WTC11 (cell line): ENCODE measurements around the gene GALNT9. TPM values are rescaled to one million over a fixed set of nuclear protein-coding genes. Genes with fewer than 3 reads are reported as not detected.

Experiments
- ATAC-seq: fragments of 200-7000 bp; cut with Tn5 transposase; 2 replicates; pipeline ENCODE4 v1.10.0; 2021; ENCODE audit warnings: mild to moderate bottlenecking, moderate library complexity
- CTCF ChIA-PET: fragments of 300-600 bp; sonication (Branson Sonifier 250); formaldehyde crosslinking; loops from one replicate; lab custom pipeline; 2021; ENCODE audit warnings: antibody characterized with exemption; lab: Charles Lee
- POLR2A ChIA-PET: fragments of 350-600 bp; sonication (Branson Sonifier 250); formaldehyde crosslinking; loops from one replicate; lab custom pipeline; 2021; ENCODE audit warnings: antibody characterized with exemption; lab: Charles Lee
- DNase-seq: peaks from one replicate; pipeline ENCODE4 v3.0.0; 2021; ENCODE audit warnings: low spot score
- H3K27ac Mint-ChIP-seq: 2 replicates; pipeline ENCODE4 v1.8.0; 2021; ENCODE audit warnings: mixed read lengths
- H3K27me3 Mint-ChIP-seq: 2 replicates; pipeline ENCODE4 v1.8.0; 2021; ENCODE audit warnings: low read depth, mild to moderate bottlenecking, moderate library complexity, mixed read lengths
- H3K36me3 Mint-ChIP-seq: 2 replicates; pipeline ENCODE4 v1.8.0; 2021; ENCODE audit warnings: mixed read lengths
- H3K4me1 Mint-ChIP-seq: 2 replicates; pipeline ENCODE4 v1.8.0; 2022; ENCODE audit warnings: mixed read lengths
- H3K4me3 Mint-ChIP-seq: 2 replicates; pipeline ENCODE4 v1.8.0; 2021; ENCODE audit warnings: mild to moderate bottlenecking, moderate library complexity, mixed read lengths
- H3K9me3 Mint-ChIP-seq: 2 replicates; pipeline ENCODE4 v1.8.0; 2021; ENCODE audit warnings: mixed read lengths
- CTCF ChIP-seq: fragments of 200-600 bp; IDR thresholded peaks from 2 replicates; pipeline ENCODE4 v1.8.0; 2022; ENCODE audit warnings: antibody characterized with exemption
- E2F1 ChIP-seq: sonication (generic); formaldehyde crosslinking; IDR thresholded peaks from 2 replicates; pipeline ENCODE4 v1.8.0; 2022; ENCODE audit warnings: mild to moderate bottlenecking, missing genetic modification reagents
- EMX1 ChIP-seq: fragments of 250-450 bp; sonication (Bioruptor Pico); IDR thresholded peaks from 2 replicates; pipeline ENCODE4 v1.8.0; 2021; ENCODE audit warnings: mild to moderate bottlenecking
- ESRRA ChIP-seq: sonication (generic); formaldehyde crosslinking; IDR thresholded peaks from 2 replicates; pipeline ENCODE4 v1.8.1; 2022; ENCODE audit warnings: mild to moderate bottlenecking, missing genetic modification reagents, borderline replicate concordance
- FOXJ3 ChIP-seq: sonication (generic); formaldehyde crosslinking; IDR thresholded peaks from 2 replicates; pipeline ENCODE4 v1.9.0; 2021; ENCODE audit warnings: missing genetic modification reagents, mild to moderate bottlenecking, borderline replicate concordance
- GTF2I ChIP-seq: fragments of 250-450 bp; sonication (Bioruptor Pico); conservative IDR thresholded peaks from 2 replicates; pipeline ENCODE4 v1.4.0; 2021; ENCODE audit warnings: mild to moderate bottlenecking
- HMGA2 ChIP-seq: fragments of 250-450 bp; sonication (Bioruptor Pico); IDR thresholded peaks from 2 replicates; pipeline ENCODE4 v1.4.0; 2021; ENCODE audit warnings: mild to moderate bottlenecking, moderate library complexity
- IRF1 ChIP-seq: sonication (generic); formaldehyde crosslinking; IDR thresholded peaks from 2 replicates; pipeline ENCODE4 v1.8.0; 2023; ENCODE audit warnings: missing genetic modification reagents
- IRF2 ChIP-seq: sonication (generic); formaldehyde crosslinking; IDR thresholded peaks from 2 replicates; pipeline ENCODE4 v1.8.0; 2022; ENCODE audit warnings: low read depth, missing genetic modification reagents, borderline replicate concordance
- JUN ChIP-seq: sonication (generic); formaldehyde crosslinking; IDR thresholded peaks from 2 replicates; pipeline ENCODE4 v1.8.0; 2023; ENCODE audit warnings: mild to moderate bottlenecking, missing genetic modification reagents
- NFATC4 ChIP-seq: fragments of 250-450 bp; sonication (Bioruptor Pico); IDR thresholded peaks from 2 replicates; pipeline ENCODE4 v1.9.0; 2021; ENCODE audit warnings: mild to moderate bottlenecking
- NR2C2 ChIP-seq: sonication (generic); formaldehyde crosslinking; IDR thresholded peaks from 2 replicates; pipeline ENCODE4 v1.8.0; 2022; ENCODE audit warnings: mild to moderate bottlenecking, missing genetic modification reagents
- PRRX2 ChIP-seq: fragments of 250-450 bp; sonication (Bioruptor Pico); IDR thresholded peaks from 2 replicates; pipeline ENCODE4 v1.8.0; 2021; ENCODE audit warnings: mild to moderate bottlenecking
- SOX15 ChIP-seq: fragments of 250-450 bp; sonication (Bioruptor Pico); IDR thresholded peaks from 2 replicates; pipeline ENCODE4 v1.9.0; 2021; ENCODE audit warnings: mild to moderate bottlenecking
- TEAD1 ChIP-seq: sonication (generic); formaldehyde crosslinking; IDR thresholded peaks from 2 replicates; pipeline ENCODE4 v1.8.0; 2022; ENCODE audit warnings: mild to moderate bottlenecking, missing genetic modification reagents
- ZBTB43 ChIP-seq: sonication (generic); formaldehyde crosslinking; IDR thresholded peaks from 2 replicates; pipeline ENCODE4 v1.8.1; 2023; ENCODE audit warnings: mild to moderate bottlenecking, missing genetic modification reagents
- ZNF396 ChIP-seq: fragments of 250-450 bp; sonication (Bioruptor Pico); IDR thresholded peaks from 2 replicates; pipeline ENCODE4 v1.8.0; 2021; ENCODE audit warnings: mild to moderate bottlenecking, moderate library complexity, borderline replicate concordance
- ZNF416 ChIP-seq: fragments of 250-450 bp; sonication (Bioruptor Pico); IDR thresholded peaks from 2 replicates; pipeline ENCODE4 v1.9.0; 2021; ENCODE audit warnings: mild to moderate bottlenecking, inconsistent platforms
- ZNF425 ChIP-seq: fragments of 250-450 bp; sonication (Bioruptor Pico); conservative IDR thresholded peaks from 2 replicates; pipeline ENCODE4 v1.9.0; 2021; ENCODE audit warnings: mild to moderate bottlenecking
- ZNF512 ChIP-seq: sonication (generic); formaldehyde crosslinking; IDR thresholded peaks from 2 replicates; pipeline ENCODE4 v1.8.1; 2022; ENCODE audit warnings: missing genetic modification reagents, borderline replicate concordance
- total RNA-seq: library from RNA; stranded (reverse); gene quantifications from 3 replicates; pipeline ENCODE4 v1.2.3, GENCODE V29; 2021

Gene GALNT9
- total RNA-seq, 1 experiment from 2014 or later = 0.90 TPM

- ChIA-PET CTCF (no interaction called here), POLR2A (no interaction called here)
- H3K27ac Mint-ChIP-seq = no peak overlapping the region
- peaks cover 9% of the 10 kb centered on the region for H3K9me3 Mint-ChIP-seq
- H3K27me3 Mint-ChIP-seq = peaks cover 60% of the 10 kb centered on the region
- no peak for DNase-seq
- TF ChIP-seq ZBTB43 (CRISPR knock-in tag) = no peak
- no peak for TF ChIP-seq NFATC4 (CRISPR knock-in tag)
- TF ChIP-seq GTF2I = no peak
- no peak for TF ChIP-seq ZNF396 (CRISPR knock-in tag)
- no peak for TF ChIP-seq E2F1
- no peak for TF ChIP-seq TEAD1 (CRISPR knock-in tag)
- no peak for TF ChIP-seq IRF2 (CRISPR knock-in tag)
- TF ChIP-seq SOX15 (CRISPR knock-in tag) = no peak
- TF ChIP-seq NR2C2 (CRISPR knock-in tag) = no peak
- no peak for TF ChIP-seq ESRRA (CRISPR knock-in tag)
- TF ChIP-seq PRRX2 (CRISPR knock-in tag) = no peak
- no peak for TF ChIP-seq ZNF512 (CRISPR knock-in tag)
- no peak for TF ChIP-seq ZNF425
- TF ChIP-seq ZNF416 = no peak
- no peaks in the 10 kb centered on the region for H3K4me1 Mint-ChIP-seq
- peaks cover 2% of the 10 kb centered on the region; the same call in 1 of the 2 replicates for H3K36me3 Mint-ChIP-seq
- no peak for ATAC-seq
- H3K4me3 Mint-ChIP-seq = no peak overlapping the region
These were observed 38.5 kb upstream of the GALNT9 start for GRCh38 chr12:132367852-132368251.

GRCh38 chr12:132367071-132367851 lies 37.9 kb upstream of the GALNT9 start:
- H3K27me3 Mint-ChIP-seq = peaks cover 54% of the 10 kb centered on the region
- ATAC-seq (no peak), DNase-seq (no peak)
- POLR2A ChIA-PET = no interaction called here
- H3K4me1 Mint-ChIP-seq = no peaks in the 10 kb centered on the region
- H3K36me3 Mint-ChIP-seq = peaks cover 2% of the 10 kb centered on the region; the same call in 1 of the 2 replicates
- peaks cover 9% of the 10 kb centered on the region for H3K9me3 Mint-ChIP-seq
- no peak for TF ChIP-seq IRF1 (CRISPR knock-in tag)
- no peak overlapping the region for H3K27ac Mint-ChIP-seq
- no peak overlapping the region for H3K4me3 Mint-ChIP-seq
- CTCF ChIA-PET = no interaction called here

GRCh38 chr12:132366341-132366861 lies 37.0 kb upstream of the GALNT9 start:
- Mint-ChIP-seq H3K27me3 (peaks cover 46% of the 10 kb centered on the region), H3K9me3 (peaks cover 3% of the 10 kb centered on the region; the same call in 1 of the 2 replicates), H3K27ac (no peak overlapping the region), H3K4me1 (no peaks in the 10 kb centered on the region), H3K36me3 (no peaks in the 10 kb centered on the region; the same call in 1 of the 2 replicates), H3K4me3 (no peak overlapping the region)
- no peak for DNase-seq
- no peak for ATAC-seq
- ChIA-PET POLR2A (no interaction called here), CTCF (no interaction called here)
- TF ChIP-seq EMX1 (no peak), JUN (CRISPR knock-in tag) (no peak), HMGA2 (CRISPR knock-in tag) (no peak), CTCF (no peak), FOXJ3 (CRISPR knock-in tag) (no peak), E2F1 (no peak)
